Stomach (tissue), 4 donors: ENCODE data around the gene KIF18A.

Source experiments
- EP300 ChIP-seq: sonication (generic); formaldehyde crosslinking; IDR thresholded peaks from one replicate; pipeline ENCODE4 v1.6.1; 2017; ENCODE audit warnings: antibody characterized with exemption
- POLR2A ChIP-seq, 4 donors: fragments of 450-650 bp; IDR thresholded peaks; one replicate each; pipeline ENCODE4 v1.6.1; 2016; ENCODE audit warnings: antibody characterized with exemption in 4 of 4, control low read depth in 2 of 4, mild to moderate bottlenecking in 1 of 4, moderate library complexity in 1 of 4
- POLR2AphosphoS5 ChIP-seq, 3 donors: sonication (generic); formaldehyde crosslinking; IDR thresholded peaks; one replicate each; pipeline ENCODE4 v1.6.1; 2016; ENCODE audit warnings: antibody characterized with exemption in 3 of 3
- TF ChIP-seq, protein P1 (sequence below), 7 experiments: fragments of 450-650 bp in 4 of 7; fragments of 200-600 bp in 3 of 7; sonication (generic) in 3 of 7; IDR thresholded peaks; one replicate each; pipeline ENCODE4 v1.5.1; 2016 to 2019; ENCODE audit warnings: antibody characterized with exemption in 7 of 7, control low read depth in 2 of 7, mild to moderate bottlenecking in 1 of 7

DNA sequence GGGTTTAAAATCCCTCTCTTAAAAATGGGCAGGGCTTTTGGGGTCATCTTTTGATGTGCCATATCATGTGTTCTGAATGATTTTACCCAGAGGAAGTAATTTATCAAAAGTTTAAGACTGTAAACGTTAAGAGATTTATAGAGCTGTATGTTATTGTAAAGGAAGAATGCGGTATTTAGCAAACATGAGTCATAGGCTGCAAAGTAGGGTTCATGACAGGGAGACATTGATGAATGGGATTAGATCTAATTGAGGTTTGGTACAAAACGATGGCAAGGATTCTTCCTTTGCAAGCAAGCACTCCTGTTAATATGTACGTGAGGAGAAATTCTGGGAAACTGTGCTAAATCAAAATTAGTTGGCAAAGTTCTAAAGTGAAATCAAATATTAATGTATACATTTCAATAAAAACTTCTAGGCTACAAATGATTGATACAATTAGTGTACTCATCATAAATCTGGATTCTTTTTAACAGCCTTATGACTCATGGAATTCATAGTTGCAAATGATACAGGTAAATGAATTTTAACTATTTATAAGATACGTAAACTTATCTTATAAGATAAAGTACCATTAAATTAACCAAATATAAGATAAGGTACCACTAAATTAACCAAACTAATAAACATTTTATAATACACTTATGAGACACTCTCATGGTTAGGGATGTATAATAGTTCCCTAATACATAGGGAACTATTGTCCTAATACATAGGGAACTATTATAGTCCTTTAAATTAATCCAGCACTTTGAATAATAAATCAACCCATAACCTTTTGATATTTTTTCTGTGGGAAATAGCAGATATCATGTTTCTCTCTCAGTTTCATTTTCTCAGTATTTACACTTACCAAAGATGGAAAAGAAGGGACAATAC is 58.4 kb downstream of the KIF18A start:
- TF ChIP-seq POLR2A (IDR thresholded peaks at IDR 0.05), result no peak
- no peak for TF ChIP-seq EP300
- TF ChIP-seq, protein P1, sequence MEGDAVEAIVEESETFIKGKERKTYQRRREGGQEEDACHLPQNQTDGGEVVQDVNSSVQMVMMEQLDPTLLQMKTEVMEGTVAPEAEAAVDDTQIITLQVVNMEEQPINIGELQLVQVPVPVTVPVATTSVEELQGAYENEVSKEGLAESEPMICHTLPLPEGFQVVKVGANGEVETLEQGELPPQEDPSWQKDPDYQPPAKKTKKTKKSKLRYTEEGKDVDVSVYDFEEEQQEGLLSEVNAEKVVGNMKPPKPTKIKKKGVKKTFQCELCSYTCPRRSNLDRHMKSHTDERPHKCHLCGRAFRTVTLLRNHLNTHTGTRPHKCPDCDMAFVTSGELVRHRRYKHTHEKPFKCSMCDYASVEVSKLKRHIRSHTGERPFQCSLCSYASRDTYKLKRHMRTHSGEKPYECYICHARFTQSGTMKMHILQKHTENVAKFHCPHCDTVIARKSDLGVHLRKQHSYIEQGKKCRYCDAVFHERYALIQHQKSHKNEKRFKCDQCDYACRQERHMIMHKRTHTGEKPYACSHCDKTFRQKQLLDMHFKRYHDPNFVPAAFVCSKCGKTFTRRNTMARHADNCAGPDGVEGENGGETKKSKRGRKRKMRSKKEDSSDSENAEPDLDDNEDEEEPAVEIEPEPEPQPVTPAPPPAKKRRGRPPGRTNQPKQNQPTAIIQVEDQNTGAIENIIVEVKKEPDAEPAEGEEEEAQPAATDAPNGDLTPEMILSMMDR (IDR thresholded peaks at IDR 0.05), result no peak
- no peak for TF ChIP-seq POLR2AphosphoS5 (IDR thresholded peaks at IDR 0.05)
